Measurements from ENCODE around the gene DXO.

- no peak for TF ChIP-seq POLR2A (IDR thresholded peaks at IDR 0.05; ENCODE audit: low read length)
- TF ChIP-seq GATA1 (IDR thresholded peaks at IDR 0.05; ENCODE audit: low read depth, low read length) = no peak
Measured at GRCh38 chr6:31963921-31964320, 8.0 kb downstream of the DXO start.

All from erythroblast (primary cell).